ENCODE measurements around the gene ASXL3.

GRCh38 chr18:33781429-33781828 lies 203.4 kb downstream of the ASXL3 start:
- TF ChIP-seq CTCF (IDR thresholded peaks at IDR 0.05; ENCODE audit: insufficient read depth, low read length, poor library complexity, severe bottlenecking) (no peak), EZH2phosphoT487 (conservative IDR thresholded peaks at IDR 0.05; ENCODE audit: low read length) (no peak)
